ENCODE results near the gene MED13L.

The MED13L gene

GRCh38 chr12:116009805-116010204 is 267.7 kb downstream of the MED13L start:
- no peak overlapping the region for H3K27ac ChIP-seq
- TF ChIP-seq ZFX (IDR thresholded peaks at IDR 0.05; ENCODE audit: borderline replicate concordance) (no peak), CTCF (IDR thresholded peaks at IDR 0.05) (peak; percentile 47)

GRCh38 chr12:116006141-116006540 is 271.4 kb downstream of the MED13L start:
- no peak for TF ChIP-seq ZFX (IDR thresholded peaks at IDR 0.05; ENCODE audit: borderline replicate concordance)
- no peak for TF ChIP-seq CTCF (IDR thresholded peaks at IDR 0.05)
- H3K27ac ChIP-seq, result no peak overlapping the region

GRCh38 chr12:116002890-116003536 is 274.5 kb downstream of the MED13L start:
- TF ChIP-seq CTCF (IDR thresholded peaks at IDR 0.05), result no peak
- TF ChIP-seq ZFX (IDR thresholded peaks at IDR 0.05; ENCODE audit: borderline replicate concordance), result no peak
- H3K27ac ChIP-seq, result no peak overlapping the region

- no peak for TF ChIP-seq ZFX (IDR thresholded peaks at IDR 0.05; ENCODE audit: borderline replicate concordance)
- no peak for TF ChIP-seq CTCF (IDR thresholded peaks at IDR 0.05)
- no peak overlapping the region for H3K27ac ChIP-seq
Measured at GRCh38 chr12:116000252-116000651, 277.2 kb downstream of the MED13L start.

- TF ChIP-seq ZFX (IDR thresholded peaks at IDR 0.05; ENCODE audit: borderline replicate concordance), result no peak
- no peak for TF ChIP-seq CTCF (IDR thresholded peaks at IDR 0.05)
- H3K27ac ChIP-seq, result no peak overlapping the region
Measured at GRCh38 chr12:115999582-115999981, 277.9 kb downstream of the MED13L start.

GRCh38 chr12:115998794-115999478 is 278.6 kb downstream of the MED13L start:
- H3K27ac ChIP-seq, result peak overlapping the region; percentile 47
- TF ChIP-seq ZFX (IDR thresholded peaks at IDR 0.05; ENCODE audit: borderline replicate concordance), result no peak
- no peak for TF ChIP-seq CTCF (IDR thresholded peaks at IDR 0.05)

- TF ChIP-seq CTCF (IDR thresholded peaks at IDR 0.05), result peak; percentile 96
- TF ChIP-seq ZFX (IDR thresholded peaks at IDR 0.05; ENCODE audit: borderline replicate concordance), result no peak
- H3K27ac ChIP-seq, result peak overlapping the region; percentile 47
Measured at GRCh38 chr12:115998119-115998633, 279.3 kb downstream of the MED13L start.

Measured in 22Rv1 (cell line).